NCI-H524 (cell line): ENCODE results near the gene SARDH.

Experiments used
- DNase-seq, 2 experiments: peaks; one replicate each; lab custom pipeline; 2025; lab: John Stamatoyannopoulos, UW

SARDH gene

GRCh38 chr9:133672503-133673257 lies 65.5 kb downstream of the SARDH start:
- no peak for DNase-seq

DNA sequence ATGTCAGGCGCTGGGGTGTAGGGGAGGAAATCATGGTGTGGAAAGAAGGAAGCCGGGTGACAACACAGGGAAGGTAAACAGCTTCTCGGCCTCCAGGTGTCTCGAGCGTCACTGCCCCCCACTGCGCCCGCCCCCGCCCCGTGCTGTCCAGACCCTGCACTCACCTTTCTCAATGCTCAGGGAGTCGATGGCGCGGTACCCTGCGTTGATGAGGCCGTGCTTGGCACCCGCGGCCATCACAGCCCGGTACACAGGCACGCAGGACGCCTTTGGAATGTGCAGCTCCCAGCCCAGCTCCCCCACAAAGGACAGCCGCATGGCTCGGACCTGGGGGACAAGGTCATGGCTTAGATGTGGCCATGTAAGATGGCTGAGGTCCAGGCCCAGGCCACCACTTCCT lies 66.8 kb downstream of the SARDH start:
- DNase-seq: no peak

DNA sequence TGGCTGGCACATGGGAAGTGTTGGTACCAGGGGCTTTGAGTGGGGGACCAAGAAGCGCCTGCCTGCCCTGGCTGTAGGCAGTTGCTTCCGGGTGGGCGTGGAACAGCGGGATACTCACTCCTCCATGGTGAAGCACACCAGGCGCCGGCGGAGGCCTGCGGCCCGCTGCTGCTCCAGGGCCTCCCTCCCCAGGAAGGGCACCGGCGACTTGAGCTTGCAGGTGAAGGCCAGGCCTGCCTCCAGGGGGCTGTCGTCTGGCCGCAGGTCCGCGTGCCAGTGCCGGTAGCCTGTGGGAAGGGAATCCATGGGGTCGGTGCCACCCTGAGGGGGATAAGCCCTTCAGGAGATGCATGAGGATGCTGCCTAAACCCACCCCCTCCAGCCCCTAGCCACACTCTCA lies 67.7 kb downstream of the SARDH start:
- DNase-seq: no peak

- DNase-seq: no peak
Observed at GRCh38 chr9:133669182-133669801, 68.9 kb downstream of the SARDH start.

GRCh38 chr9:133667759-133668450 lies 70.2 kb downstream of the SARDH start:
- DNase-seq: no peak

DNA sequence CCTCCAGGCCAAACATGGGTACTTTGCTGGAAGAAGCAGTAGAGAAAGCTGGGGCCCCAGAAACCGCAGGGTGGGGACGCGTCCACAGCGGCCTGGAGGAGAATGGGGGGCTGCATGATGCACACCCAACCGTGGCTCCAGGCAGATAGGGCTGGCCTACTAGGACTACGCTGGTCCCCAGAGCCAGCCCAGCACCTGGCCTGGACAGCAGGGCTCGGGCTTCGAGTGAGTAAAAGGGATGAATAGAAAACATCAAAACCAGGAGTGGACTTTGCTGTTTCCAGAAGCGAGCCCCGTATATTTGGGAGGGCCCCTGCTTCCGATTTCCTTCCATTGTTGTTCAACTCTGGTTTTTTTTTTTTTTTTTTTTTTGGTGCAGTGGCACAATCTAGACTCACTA lies 71.3 kb downstream of the SARDH start:
- DNase-seq: no peak

DNA sequence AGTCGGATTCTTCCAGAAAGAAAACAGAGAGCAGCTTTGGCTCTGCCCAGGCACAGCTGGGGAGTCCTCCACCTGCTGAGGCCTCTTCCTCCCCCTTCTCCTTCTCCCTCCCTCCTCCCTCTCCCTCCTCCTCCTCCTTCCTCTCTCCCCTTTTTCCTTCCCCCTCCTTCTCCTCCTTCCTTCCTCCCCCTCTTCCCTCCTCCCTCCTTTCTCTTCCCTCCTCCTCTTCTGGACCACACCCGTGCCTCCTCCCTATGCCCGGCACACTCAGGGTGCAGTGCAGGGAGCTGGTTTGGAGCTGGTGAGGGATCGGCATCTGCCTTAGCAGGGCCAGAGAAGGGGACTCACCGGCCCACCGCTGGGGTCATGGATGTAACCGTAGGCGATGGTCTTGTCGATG lies 71.8 kb downstream of the SARDH start:
- DNase-seq: no peak

DNA sequence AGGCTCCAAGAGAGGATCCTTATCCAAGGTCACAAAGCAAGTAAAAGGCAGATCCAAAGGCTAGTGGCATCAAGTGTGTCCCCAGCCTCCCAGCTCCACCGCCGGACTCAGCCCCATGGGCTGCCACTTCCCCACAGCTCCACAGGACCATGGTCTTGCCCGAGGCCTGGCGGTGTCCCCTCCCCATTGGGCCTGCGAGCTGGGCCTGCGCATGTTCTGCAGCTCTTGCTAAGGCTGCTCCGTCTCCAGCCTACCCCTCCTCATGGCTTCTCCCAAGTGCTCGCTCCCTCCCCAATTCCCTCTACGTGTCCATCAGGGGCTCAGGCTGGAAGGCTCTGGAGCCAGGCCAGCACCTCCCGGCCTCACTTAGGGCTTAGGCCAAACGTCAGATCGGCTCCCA lies 72.6 kb downstream of the SARDH start:
- no peak for DNase-seq

- no peak for DNase-seq
Observed at GRCh38 chr9:133665096-133665495, 73.1 kb downstream of the SARDH start.

GRCh38 chr9:133664173-133665050 lies 73.7 kb downstream of the SARDH start:
- DNase-seq: peak in 1 of 2 experiments; percentile 69

GRCh38 chr9:133661846-133662540 lies 76.2 kb downstream of the SARDH start:
- DNase-seq: no peak

- DNase-seq: peak in 1 of 2 experiments; percentile 45
Observed at GRCh38 chr9:133659516-133659915, 78.6 kb downstream of the SARDH start.

GRCh38 chr9:133658442-133659431 lies 79.4 kb downstream of the SARDH start:
- peak; percentile 53 to 75 for DNase-seq

DNA sequence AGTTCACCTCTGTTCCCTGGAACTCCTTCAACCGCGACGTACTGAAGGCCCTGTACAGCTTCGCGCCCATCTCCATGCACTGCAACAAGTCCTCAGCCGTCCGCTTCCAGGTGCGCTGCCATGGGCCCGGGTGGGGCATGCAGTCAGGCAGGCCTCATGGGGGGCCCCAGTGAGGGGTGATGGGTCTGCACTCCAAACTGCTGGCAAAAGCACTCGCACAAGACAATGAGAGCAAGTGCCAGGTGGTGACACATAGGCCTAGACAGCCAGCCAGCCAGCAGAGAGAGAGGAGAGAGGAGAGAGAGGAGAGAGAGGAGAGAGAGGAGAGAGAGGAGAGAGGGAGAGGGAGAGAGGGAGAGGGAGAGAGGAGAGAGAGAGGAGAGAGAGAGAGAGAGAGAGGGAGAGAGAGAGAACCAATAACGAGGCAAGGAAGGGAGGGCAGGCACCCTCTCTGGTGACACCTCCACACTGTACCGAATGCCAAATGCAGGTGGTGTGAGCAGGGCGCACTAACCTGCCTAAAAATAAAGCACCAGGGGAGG lies 81.0 kb downstream of the SARDH start:
- peak; percentile 39 to 57 for DNase-seq

DNA sequence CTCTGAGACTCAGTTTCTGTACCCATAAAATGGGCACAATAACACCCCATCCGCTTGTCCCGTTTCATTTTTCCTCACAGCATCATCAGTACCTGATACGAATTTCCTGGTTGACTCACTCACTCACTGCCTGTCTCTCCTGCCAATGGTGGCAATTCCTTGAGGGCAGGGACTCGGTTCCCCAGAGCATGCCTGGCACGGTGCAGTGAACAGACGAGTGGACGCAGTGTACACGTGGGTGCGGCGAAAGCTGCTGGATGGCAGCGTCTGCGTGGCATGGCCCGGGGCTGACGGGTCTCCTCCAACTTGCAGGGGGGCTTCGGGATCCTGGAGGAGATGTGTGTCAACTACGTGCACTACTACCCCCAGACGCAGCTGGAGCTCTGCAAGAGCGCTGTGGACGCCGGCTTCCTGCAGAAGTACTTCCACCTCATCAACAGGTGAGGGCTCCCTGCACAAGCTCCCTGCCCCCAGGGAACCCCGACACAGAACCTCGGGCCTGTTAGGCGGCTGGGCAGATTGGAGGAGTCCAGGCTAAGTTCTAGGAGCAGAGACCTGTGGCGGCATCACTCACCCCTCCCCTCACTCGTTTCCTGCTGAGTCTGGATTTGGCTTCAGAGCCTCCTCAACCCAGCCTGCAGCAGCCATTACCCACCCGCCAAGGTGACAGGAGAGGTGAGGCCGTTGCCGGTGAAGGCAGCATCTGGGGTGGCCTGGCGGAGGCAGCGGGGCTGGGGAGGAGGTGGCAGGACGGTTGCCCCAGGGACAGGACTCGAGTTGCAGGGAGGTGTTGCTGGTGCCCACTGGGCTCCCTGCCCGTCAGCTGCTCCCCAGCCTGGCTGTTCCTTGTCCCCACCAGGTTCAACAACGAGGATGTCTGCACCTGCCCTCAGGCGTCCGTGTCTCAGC lies 81.7 kb downstream of the SARDH start:
- DNase-seq: peak in 1 of 2 experiments; percentile 45

GRCh38 chr9:133655701-133656100 lies 82.5 kb downstream of the SARDH start:
- DNase-seq: no peak

- no peak for DNase-seq
Observed at GRCh38 chr9:133654736-133655657, 83.2 kb downstream of the SARDH start.

- DNase-seq: peak in 1 of 2 experiments; percentile 60
Observed at GRCh38 chr9:133653638-133654037, 84.5 kb downstream of the SARDH start.
